Osteocyte (in vitro differentiated cells): ENCODE data around the gene TPI1. TPM values are rescaled to one million over a fixed set of nuclear protein-coding genes. Genes with fewer than 3 reads are reported as not detected.

Experiments
- DNase-seq: peaks from one replicate; pipeline ENCODE4 v3.0.0; 2021; ENCODE audit warnings: mixed read lengths; ENCODE audit not compliant: unreplicated experiment; ENCODE audit errors: extremely low spot score
- H3K27ac Mint-ChIP-seq: one replicate; pipeline ENCODE4 v1.8.0; 2021; ENCODE audit warnings: mild to moderate bottlenecking, mixed read lengths; ENCODE audit not compliant: unreplicated experiment
- H3K27me3 Mint-ChIP-seq: one replicate; pipeline ENCODE4 v1.8.0; 2021; ENCODE audit warnings: mixed read lengths; ENCODE audit not compliant: unreplicated experiment
- H3K36me3 Mint-ChIP-seq: one replicate; pipeline ENCODE4 v1.8.0; 2021; ENCODE audit warnings: mixed read lengths; ENCODE audit not compliant: unreplicated experiment
- H3K4me1 Mint-ChIP-seq: one replicate; pipeline ENCODE4 v1.8.0; 2021; ENCODE audit warnings: mixed read lengths; ENCODE audit not compliant: unreplicated experiment
- H3K4me3 Mint-ChIP-seq: one replicate; pipeline ENCODE4 v1.8.0; 2021; ENCODE audit warnings: mild to moderate bottlenecking, moderate library complexity, mixed read lengths; ENCODE audit not compliant: unreplicated experiment
- H3K9me3 Mint-ChIP-seq: one replicate; pipeline ENCODE4 v1.8.0; 2021; ENCODE audit warnings: mixed read lengths; ENCODE audit not compliant: unreplicated experiment
- CTCF ChIP-seq: fragments of 200-600 bp; sonication (generic); IDR thresholded peaks from 2 replicates; pipeline ENCODE4 v1.5.0; 2021; ENCODE audit warnings: antibody characterized with exemption, mild to moderate bottlenecking, moderate library complexity
- total RNA-seq: library from RNA; stranded (reverse); gene quantifications from 2 replicates; pipeline ENCODE4 v1.2.1, GENCODE V29; 2021

Gene TPI1
- total RNA-seq, 1 donor from 2014 or later = 408 TPM

GRCh38 chr12:6826125-6826733 is 41.1 kb upstream of the TPI1 start:
- Mint-ChIP-seq H3K27me3 (no peaks in the 10 kb centered on the region), H3K9me3 (no peaks in the 10 kb centered on the region), H3K36me3 (peaks cover 2% of the 10 kb centered on the region), H3K4me3 (no peak overlapping the region), H3K4me1 (peaks cover 48% of the 10 kb centered on the region), H3K27ac (no peak overlapping the region)
- no peak for DNase-seq
- TF ChIP-seq CTCF = no peak

GRCh38 chr12:6826734-6827436 is 40.4 kb upstream of the TPI1 start:
- Mint-ChIP-seq H3K27ac (peak overlapping the region; percentile 77), H3K4me3 (peak overlapping the region; percentile 64), H3K9me3 (no peaks in the 10 kb centered on the region), H3K4me1 (peaks cover 45% of the 10 kb centered on the region), H3K27me3 (no peaks in the 10 kb centered on the region), H3K36me3 (peaks cover 7% of the 10 kb centered on the region)
- no peak for DNase-seq
- TF ChIP-seq CTCF = no peak

GRCh38 chr12:6827437-6827911 is 39.9 kb upstream of the TPI1 start:
- TF ChIP-seq CTCF = no peak
- H3K27ac Mint-ChIP-seq = peak overlapping the region; percentile 77
- H3K4me3 Mint-ChIP-seq = peak overlapping the region; percentile 64
- no peak for DNase-seq
- no peaks in the 10 kb centered on the region for H3K27me3 Mint-ChIP-seq
- no peaks in the 10 kb centered on the region for H3K9me3 Mint-ChIP-seq
- H3K36me3 Mint-ChIP-seq = peaks cover 12% of the 10 kb centered on the region
- peaks cover 39% of the 10 kb centered on the region for H3K4me1 Mint-ChIP-seq

GRCh38 chr12:6827982-6828780 is 39.1 kb upstream of the TPI1 start, which contains the start of gene P3H3:
TSS of gene P3H3 (plus strand) at chr12:6828407. CDS start at chr12:6828441, 34 bp downstream.
- Mint-ChIP-seq H3K4me3 (peak within 1 kb of the TSS; percentile 98), H3K36me3 (peaks cover 13% of the 10 kb centered on the region), H3K4me1 (peaks cover 33% of the 10 kb centered on the region), H3K27ac (peak within 1 kb of the TSS; percentile 98), H3K27me3 (no peaks in the 10 kb centered on the region), H3K9me3 (no peaks in the 10 kb centered on the region)
- TF ChIP-seq CTCF = no peak
- peak; percentile 83 for DNase-seq
